GM10847 (cell line): Measurements from ENCODE around the gene BAIAP2.

Source experiments
- POLR2A ChIP-seq: IDR thresholded peaks from 2 replicates; pipeline ENCODE4 v1.6.1; 2011; ENCODE audit not compliant: insufficient read length; ENCODE audit errors: extremely low read depth

The BAIAP2 gene

DNA sequence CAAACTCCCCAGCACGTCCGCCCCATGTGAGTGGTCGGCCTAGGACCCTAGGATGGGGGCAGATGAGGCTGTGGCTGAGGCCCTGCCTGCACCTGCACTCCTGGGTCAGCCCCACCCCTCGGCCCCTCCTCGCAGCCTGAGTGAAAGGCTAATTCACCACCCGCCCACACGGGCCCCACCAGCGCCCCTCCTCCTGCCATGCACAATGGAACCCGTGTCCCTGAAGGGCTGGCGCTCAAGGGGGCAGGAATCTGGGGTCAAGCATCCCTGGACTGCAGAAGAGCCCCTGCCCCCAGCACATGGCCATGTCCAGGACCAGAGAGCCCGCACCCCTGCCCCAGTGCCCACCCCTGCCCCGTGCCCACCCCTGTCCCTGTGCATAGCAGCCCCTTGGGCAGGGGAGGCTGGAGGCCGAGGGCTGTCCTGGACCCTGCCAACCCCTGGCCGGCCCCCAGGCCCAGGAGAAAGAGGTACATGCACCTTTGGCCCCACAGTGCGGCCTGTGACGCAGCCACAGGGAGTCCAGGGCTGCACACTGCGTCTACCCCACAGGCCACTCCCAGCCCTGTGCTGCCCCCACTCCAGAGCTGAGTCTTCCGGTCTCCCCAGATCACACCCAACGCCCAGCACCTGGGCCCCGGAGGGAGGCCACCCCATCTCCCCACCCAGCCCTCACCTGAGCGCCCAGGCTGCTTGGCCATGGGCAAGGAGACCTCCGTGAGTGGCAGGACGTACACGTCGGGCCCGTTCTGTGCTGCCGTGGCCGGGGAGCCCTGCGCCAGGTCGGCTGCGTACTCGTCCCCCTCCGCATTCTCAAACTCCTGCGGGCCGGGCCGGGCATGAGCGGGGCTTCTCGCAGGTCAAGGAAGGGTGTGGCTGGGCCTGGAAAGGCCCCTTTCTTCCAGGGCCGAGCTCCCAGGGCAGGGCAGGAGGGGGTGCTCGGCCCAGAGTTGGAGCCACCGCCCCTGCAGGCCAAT is 95.7 kb downstream of the BAIAP2 start:
- TF ChIP-seq POLR2A = no peak

DNA sequence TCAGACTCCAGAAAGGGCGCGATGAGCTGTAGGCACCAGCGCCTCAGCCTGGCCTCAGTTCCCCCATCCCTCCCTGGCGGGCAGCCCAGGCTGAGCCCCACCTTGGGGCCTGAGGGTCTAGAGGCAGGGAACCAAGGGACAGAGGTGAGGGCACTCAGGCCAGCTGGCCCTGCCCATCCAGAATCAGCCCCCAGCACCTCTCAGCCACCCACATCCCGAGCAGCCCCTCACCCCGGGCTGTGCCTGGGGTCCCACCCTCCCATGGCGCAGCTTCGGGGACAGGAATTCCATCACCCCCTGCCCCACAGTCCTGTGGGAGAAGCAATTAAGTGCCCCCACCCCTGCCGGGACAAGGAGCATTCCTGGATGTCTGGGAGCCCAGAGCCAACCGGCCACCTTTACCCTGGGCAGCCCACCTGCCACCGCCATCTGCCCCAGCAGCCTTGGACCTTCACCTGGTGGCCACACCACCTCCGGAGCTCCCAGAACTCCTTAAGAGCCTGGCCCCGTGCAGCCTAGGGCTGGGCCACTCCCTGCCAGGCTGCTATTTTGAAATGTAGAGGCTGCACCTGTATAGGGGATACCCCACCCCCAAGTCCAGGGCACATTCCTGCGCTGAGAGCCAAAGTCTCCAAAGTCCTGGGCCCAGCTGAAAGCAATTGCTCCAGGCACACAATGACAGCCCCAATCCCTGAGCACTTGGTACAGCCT is 96.7 kb downstream of the BAIAP2 start:
- TF ChIP-seq POLR2A = no peak

DNA sequence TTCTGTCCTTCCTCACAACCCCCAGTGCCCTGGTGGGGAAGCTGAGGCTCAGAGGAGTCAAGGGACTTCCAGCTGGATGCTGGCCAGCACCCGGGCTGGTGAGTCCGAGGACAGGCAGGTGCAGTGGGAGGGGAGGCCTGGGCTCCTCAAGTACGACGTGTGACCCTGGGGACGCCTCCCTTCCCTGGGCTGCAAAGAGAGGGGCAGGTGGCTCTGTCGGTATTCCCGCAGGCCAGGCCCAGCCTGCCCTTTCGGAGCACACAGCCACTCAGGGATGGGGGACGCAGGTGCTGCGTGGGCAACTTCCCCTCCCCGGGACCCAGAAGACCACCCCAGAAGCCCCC is 97.2 kb downstream of the BAIAP2 start:
- TF ChIP-seq POLR2A = no peak

DNA sequence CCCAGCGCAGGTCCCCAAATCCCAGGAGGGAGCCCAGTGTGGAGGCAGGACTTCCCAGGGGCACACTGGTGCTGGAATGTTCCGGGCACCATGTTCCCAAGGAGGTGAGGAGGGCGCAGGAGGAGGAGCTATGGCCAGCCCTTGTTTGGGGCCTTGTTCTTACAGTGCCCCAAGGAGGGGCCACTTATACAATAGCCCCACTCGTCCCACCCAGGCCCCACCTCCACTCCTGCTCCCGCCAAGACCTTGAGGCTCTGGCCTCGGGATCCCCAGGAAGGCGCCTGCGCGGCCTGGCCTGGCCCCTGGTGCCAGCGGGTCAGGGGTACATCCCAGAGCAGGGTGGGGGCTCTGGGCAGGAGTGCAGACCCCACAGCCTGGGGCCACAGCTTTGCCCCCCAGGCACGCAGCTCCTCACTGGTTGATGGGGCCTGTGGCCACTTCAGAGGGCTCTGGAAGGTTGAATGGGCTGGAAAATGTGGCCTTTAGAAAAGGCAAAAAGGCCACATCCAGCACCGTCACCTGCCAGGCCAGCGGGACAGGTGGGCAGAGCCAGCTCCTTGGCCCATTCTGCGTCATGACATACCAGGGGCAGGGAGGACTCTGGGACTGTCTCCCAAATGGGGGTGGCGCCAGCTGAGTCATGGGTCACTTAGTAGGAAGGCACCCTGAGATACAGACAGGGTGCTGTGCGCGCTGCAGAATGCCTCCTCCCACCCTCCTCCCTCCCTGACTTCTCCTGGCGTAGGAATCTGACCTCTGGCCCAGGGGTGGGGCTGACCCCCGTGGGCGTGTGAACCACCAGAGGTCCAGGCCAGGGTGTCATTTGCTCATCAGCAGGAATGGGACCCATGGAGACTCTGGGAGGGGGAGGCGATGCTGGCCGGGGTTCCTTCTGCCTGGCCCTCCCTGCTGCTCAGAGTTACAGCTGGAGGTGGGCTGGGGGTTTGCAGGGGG is 98.1 kb downstream of the BAIAP2 start:
- no peak for TF ChIP-seq POLR2A

DNA sequence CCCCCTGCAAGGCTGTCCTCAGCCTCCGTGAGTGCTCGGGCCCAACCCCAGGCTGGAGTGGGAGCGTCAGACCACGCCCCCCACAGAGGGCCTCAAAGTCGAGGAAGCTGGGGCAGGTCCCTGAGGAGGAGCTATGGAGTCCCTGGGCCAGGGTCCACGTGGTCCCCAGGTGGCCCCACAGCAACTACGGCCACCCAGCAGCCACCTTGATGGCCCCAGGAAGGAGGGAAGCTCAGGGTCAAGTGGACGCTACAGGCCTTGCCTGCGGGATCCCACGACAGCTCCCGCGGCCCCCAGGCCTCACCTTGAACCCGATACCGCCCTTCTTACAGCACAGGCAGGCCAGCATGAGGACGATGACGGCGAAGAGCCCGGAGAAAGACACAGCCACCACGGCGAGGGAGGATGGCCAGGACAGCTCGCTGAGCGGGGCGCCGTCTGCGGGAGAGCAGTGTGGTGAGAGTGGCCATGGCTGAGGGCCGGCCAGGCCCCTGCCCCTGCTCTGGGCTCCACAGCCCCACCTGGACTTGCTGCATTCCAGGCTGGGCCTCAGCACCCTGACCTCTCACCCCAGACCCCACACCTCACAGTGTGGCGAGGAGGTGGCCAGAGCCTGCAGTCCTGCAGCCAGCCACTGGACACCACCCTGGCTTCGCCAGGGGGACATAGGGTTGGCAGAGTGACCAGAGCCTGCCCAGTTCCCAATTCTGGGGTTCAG is 99.3 kb downstream of the BAIAP2 start:
- TF ChIP-seq POLR2A = no peak

DNA sequence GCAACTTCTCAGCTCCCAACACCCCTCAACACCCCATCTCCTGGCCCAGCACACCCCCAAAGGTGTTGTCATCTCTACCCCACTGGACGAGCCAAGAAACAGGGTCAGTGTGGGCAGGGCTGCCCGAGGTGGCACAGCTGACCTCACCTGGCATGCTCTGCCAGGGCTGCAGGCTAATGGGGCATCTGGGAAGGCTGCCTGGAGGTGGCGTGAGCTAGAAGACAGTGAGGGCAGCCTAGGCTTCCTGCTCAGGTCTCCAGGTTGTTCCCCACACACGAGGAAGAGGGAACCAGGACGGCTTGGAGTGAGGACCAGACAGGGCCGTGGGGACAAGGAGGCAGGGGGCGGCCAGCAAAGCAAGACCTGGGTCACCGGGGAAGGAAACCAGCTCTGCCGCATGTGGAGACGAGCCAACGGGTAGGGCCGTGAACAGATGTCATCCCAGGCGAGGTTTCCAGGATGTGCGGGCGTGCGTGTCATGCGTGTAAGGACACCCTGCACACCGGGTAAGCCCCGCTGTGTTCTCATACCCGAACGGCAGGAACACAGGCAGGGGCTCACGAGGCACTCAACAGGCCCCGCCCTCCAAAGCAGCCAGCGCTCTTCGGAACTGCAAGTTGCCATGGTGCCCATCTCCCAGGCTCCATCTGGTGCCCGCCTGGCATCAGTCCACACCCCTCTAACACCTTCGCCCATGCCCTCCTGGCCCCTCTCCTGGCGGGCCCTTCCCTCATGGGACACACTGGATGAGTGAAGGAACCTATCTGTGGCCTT is 100.7 kb downstream of the BAIAP2 start:
- TF ChIP-seq POLR2A = no peak

DNA sequence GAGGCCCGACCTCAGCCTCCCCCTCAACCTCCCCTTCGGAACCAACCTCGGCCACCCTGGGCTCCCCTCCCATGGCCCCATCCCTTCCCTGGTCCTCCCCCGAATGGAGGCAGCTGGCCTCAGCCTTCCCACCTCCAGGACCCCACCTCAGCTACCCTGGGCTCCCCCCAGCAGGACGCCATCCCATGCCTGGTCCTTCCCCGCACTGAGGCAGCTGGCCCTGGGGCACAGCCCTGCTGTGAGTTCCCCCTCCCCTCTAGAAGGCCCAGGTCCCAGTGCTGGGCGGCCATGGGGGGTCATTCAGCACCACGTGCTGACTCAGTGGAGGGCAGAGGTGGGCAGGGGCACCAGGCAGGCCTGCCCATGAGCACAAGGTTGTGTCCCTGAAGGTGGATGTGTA is 101.4 kb downstream of the BAIAP2 start:
- TF ChIP-seq POLR2A = no peak

DNA sequence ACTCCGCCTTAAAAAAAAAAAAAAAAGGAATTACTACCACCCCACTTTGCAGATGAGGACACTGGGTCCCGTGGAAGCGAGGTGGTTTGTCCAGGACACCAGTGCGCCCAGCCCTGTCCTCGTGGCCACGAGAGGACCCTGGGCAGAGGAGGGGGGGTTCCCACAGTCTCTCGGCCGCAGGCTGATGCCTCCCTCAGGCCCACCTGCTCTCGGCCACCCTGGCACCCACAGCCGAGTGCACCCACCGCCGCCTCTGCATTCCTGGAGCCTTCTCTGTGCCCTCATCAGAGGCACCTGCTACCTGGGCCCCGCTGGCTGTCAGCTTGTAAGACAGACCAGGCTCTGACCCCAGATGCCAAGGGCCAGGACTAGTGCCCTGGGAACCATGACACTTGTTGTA is 102.3 kb downstream of the BAIAP2 start:
- TF ChIP-seq POLR2A = no peak

DNA sequence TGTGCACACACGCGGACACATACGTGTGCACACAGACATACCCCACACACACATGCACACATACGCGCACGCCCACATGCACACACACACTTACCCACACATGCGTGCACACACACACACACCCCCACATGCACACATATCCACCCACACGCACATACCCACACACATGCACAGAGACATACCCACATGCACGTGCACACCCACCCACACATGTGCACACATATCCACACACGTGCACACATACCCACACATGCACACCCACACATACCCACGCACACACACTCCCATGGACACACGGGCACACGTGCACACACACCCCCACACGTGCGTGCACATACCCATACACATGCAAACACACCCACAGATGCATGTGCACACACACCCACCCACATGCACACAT is 103.1 kb downstream of the BAIAP2 start:
- no peak for TF ChIP-seq POLR2A

DNA sequence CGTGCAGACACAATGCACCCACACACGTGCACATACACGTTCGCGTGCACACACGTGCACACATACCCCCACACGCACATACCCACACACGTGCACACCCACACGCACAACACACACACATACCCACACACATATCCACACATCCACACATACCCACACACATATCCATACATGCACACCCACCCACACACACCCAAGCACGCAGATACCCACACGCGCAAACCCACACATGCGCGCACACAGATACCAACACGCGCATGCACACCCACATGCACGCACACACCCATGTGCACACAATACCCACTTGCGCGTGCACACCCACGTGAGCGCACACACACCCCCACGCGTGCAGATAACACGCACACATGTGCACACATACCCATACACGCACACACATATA is 103.5 kb downstream of the BAIAP2 start:
- no peak for TF ChIP-seq POLR2A

DNA sequence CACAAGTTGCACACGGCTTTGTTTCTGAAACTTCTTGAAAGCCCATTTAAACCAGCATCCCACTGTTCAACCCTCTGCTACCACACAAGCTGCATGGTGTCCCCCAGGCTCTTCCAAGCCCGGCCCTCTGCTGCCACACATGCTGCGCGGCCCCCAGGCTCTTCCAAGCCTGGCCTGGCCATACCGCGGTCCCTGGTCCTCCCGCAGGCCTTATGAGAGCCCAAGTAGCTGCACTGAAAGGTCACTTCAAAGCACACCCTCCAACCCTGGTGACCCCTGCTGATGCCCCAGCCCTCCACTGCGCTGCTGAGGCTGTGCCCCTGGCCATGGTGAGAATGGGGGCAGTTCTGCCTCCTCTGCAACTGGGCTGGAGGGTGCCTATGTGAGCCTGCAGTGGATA is 104.5 kb downstream of the BAIAP2 start:
- TF ChIP-seq POLR2A = no peak

DNA sequence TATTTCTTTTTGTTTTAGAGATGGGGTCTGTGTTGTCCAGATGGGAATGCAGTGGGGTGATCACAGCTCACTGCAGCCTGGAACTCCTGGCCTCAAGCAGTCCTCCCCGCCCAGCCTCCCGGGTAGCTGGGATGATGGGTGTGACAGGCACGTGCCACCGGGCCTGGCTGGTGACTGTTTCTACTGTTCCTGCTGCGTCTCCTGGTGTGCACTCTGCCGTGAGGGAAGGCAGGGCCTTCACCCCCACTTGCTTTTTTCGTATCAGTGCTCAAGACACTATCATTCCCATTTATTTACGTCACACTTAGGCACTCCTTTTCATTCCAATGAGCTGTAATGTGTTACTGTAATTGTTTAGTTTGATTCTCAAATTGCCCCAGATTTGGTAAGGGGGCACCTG is 105.1 kb downstream of the BAIAP2 start:
- TF ChIP-seq POLR2A = no peak

DNA sequence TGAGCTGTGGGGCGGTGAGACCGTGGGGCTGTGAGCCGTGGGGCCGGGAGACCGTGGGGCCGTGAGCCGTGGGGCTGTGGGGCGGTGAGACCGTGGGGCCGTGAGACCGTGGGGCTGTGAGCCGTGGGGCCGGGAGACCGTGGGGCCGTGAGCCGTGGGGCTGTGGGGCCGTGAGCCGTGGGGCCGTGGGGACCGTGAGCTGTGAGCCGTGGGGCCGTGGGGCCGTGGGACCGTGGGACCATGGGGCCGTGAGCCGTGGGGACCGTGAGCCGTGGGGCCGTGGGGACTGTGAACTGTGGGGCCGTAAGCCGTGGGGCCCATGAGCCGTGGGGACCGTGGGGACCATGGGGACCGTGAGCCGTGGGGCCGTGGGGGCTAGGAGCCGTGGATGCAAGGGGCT is 105.7 kb downstream of the BAIAP2 start:
- TF ChIP-seq POLR2A = no peak
